Hematopoietic multipotent progenitor cell treated with erythropoietin and hydrocortisone succinate and interleukin-3 and kit ligand, for 6 days (in vitro differentiated cells): ENCODE measurements around the gene WDR27.

Experiments
- DNase-seq: peaks from one replicate; pipeline ENCODE4 v3.0.0-alpha.2; 2015

Gene WDR27

DNA sequence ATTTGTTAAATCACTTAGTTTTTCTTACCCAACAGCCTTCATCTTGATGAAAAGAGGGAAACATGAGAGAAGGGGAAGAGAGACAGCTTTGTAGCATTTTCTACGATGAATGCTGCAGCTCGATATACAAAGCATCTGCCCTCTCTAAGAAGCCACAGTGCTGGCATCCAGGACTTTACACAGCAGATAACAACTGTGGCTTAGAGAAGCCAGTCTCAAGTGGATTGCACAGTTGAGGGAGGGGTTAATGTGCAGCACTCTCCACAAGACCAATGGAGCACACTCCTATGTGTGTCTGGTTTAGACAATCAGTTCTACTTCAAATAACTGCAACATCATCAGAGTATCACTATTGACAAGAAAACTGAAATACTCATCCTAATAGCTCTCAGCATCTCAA, 5.9 kb upstream of the WDR27 start:
- DNase-seq: peak; percentile 78

DNA sequence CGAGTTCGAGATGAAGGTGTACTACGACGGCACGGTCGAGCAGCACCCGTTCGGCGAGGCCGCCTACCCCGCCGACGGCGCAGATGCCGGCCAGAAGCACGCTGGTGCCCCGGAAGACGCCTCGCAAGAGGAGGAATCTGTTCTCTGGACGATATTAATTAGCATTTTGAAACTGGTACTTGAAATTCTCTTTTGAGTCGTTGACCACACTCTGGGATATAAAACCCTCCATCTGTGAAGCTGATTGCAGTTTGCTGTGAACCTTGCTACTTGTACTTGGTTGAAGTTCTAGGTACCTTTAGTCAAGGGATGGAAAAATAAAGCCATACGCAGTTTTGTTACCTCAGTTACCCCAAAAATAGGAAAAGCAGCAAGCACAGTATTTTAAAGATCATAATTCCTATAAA, 1.0 kb upstream of the WDR27 start:
- DNase-seq: no peak

DNA sequence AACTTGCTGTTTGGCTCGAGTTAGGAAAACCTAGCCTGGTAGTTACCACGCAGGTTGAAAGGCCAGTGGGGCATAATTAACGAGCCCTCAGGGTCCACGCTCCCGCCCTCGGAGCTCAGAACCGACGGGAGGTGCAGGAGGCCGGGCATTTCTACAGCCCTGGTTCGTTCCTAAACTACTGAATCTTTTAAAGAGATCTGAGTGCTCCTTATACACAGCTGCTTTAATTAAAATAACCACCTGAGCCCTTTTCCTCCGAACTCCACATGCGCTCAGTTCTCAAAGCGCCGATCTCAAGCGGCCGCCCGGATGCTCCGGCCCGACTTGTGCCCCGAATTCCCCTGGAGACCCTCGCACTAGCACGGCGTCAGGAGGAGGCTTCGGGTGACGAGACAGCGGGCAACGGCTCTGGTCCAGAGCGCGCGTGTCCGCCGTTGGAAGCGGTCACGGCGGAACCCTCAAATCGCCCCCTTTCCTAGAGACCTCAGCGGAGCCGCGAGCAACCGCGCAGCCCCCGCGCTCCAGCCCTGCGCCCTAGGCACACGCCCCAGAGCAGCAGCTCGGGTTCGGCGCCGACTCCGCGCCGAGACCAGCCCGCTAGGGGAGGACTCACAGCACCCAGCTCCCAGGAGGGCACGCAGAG, 397 bp downstream of the WDR27 start:
- peak; percentile 60 for DNase-seq

DNA sequence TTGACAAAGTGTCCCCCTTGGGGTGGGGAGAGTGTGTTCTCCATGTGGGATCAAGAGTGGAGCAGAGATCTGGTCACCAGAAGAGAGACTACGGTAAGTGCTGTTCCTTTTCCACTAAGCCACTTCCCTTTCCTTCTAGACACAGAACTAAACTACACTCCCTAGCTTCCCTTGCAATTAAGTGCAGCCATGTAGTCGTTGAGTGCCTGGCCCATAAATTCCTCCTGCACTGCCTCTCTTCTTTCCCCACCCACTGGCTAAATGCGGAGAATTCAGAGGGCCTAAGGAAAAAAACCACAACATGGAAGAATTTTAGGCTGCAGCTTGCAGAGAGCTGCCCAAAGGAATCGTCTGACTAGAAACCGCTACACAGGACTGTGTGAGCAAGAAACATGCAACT, 1.5 kb downstream of the WDR27 start:
- DNase-seq: peak; percentile 28

DNA sequence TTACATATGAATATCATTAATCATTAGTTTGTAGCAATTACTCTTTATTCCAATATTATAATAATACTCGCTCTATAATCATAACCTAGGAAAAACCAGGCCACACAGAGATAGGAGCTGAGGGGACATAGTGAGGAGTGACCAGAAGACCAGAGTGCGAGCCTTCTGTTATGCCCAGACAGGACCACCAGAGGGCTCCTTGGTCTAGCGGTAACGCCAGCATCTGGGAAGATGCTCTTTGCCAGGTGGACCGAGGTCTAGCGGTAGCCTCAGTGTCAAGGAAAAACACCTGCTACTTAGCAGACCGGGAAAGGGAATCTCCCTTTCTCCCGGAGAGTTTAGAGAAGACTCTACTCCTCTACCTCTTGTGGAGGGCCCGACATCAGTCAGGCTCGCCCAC, 4.7 kb downstream of the WDR27 start:
- peak; percentile 16 for DNase-seq

DNA sequence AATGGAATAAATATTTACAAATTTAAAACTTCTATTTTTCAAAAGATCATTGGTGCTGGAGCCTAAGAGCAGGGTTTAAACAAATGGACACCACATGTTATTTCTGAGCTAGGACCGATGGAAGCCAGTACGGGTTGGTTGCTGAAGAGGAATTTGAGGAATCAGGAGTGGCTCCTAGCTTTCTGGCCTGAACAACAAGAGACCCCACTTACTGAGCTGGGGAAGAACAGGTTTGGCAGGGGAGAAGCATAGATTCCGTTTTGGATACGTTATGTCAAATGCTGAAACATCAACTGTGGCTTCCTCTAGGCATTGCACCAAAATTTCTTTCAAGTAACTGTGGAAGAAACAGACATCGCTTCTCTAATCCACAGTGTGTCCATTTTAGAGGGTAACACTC, 6.7 kb downstream of the WDR27 start:
- DNase-seq: no peak

DNA sequence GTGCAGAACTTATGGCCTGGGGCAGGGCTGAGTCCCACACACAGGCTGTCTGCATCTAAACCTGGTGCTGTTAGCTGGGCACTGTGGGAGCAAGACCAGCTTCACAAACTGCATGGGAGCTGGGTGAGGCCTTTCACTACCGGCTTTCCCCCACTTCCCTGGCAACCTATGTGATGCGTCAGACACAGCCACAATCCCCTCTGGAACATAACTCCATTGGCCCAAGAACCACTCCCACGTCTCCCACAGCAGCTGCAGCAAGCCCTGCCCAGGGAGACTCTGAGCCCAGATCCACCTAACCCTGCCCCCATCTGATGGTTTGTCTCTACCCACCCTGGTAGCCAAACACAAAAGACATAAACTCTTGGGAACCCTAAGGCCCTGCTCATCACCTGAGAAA, 9.3 kb downstream of the WDR27 start:
- DNase-seq: no peak

DNA sequence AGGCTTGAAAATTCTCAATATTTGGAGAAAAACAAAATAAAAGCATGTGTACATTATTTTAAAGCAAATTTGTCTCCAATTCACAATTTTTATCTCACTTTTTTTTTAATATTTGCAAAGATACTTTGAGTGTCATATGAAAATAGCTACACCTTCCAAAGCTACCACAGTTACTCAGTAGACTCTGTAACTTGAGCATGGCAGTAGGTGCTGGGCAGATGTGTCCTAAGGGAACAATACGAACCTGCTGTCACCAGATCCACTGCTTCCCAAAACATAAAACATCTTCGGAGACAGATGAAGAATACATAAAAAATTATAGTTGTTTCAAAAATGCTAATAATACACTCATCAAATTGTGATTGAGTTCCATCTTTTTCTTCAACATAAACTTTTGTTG, 10.6 kb downstream of the WDR27 start:
- DNase-seq: no peak

DNA sequence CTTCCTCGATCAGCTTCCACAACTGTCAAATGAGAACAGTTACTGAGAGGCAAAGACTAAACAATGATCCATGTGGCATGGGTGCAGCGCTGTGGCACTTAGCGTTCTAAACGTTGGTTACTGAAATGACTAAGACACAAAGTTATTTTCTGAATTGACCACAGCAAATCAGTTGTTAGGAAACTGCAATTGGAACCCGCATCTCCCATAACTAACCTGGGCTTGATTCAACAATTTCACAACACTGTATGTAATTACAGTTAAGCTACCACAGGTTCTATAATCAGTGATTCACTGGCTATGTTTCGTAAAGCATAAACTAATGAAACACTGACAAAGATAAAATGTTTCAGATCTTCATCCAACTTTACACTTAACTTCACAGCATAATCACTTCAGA, 12.5 kb downstream of the WDR27 start:
- no peak for DNase-seq

DNA sequence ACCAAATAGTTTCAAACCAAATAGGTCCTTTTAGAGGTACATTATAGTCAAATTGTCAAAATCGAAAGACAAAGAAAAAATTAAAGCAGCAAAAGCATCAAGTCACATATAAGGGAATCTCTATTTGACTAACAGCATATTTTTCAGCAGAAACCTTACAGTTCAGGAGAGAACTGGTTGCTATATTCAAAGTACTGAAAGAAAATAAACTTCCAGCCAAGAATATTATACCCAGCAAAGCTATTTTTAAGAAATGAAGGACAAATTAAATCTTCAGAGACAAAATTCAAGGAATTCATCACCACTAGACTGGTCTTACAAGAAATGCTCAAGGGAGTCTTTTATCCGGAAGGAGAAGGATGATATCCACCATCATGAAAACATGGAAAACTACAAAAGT, 16.0 kb downstream of the WDR27 start:
- no peak for DNase-seq

DNA sequence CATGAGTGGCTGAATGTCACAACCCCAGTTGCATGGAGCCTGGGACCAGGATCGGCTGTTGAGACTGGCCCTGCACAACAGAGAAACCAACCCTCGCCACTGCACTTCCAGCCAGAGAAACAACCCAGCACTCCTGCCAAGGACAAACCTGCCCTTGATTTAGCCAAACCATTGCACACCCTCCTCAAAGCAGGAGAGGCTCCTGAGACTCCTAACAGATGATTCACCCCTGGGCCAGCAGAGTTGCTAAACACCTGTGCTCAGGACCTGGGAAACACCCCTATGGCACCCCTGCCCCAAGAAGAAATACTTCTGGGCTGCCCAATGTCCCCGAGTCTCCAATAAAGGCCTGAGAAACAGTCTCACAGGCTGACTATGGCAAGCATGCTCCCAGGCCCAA, 17.8 kb downstream of the WDR27 start:
- DNase-seq: no peak

DNA sequence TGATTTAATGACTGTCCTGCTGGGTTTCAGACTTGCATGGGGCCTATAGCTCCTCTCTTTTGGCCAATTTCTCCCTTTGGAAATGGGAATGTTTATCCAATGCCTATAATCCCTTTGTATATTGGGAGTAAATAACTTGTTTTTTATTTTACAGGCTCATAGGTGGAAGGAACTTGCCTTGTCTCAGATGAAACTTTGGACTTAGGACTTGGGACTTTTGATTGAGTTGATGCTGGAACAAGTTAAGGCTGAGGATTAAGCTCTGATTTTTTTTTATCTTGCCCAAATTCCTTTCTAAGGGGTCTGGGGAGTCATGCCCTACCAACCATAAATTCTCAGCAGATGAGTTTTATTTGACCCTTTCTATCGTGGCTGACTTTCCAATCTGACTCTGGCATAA, 23.5 kb downstream of the WDR27 start:
- no peak for DNase-seq

DNA sequence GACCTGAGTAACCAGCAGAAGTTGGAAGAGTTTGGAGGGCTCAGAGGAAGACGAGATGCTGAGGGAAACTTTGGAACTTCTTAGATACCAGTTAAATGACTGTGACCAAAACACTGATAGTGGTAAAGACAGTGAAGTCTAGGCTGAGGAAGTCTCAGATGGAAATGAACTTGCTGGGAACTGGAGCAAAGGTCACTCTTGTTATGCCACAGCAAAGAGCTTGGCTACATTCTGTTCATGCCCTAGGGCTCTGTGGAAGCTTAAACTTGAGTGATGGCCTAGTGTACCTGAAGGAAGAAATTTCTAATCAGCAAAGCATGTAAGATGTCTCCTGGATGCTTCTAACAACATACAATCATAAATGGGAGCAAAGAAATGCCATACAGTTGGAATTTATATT, 24.7 kb downstream of the WDR27 start:
- DNase-seq: no peak

DNA sequence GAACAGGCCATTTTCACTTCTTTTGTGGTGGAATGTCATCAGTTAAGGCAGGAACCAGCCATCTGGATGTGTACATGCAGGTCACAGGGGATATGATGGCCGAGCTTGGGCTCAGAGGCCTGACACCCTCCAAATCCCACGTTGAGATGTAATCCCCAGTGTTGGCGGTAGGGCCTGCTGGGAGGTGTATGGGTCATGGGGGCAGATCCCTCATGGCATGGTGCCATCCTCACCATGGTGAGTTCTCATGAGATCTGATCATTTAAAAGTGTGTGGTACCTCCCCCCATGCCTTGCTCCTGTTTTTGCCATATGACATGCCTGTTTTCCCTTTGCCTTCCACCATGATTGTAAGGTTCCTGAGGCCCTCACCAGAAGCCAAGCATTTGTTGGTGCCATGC, 26.8 kb downstream of the WDR27 start:
- DNase-seq: no peak

DNA sequence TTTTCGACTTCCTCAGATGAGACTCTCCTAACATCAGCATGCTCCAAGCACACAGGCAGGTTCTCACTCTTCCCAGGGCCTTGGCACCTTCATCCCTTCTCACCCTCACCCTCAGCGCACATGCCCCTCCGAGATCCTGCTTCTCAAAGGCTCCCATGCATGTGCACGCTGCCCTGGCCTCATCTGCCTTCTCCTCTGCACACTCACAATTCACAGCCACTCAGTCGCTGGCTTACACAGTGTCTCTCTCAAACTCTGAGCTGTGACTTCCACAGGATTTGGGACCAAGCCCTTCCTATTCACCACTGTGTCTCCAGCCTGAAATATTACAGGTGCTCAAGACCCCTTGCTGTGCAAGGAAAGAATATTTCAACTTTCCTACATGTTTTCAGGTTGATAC, 30.3 kb downstream of the WDR27 start:
- DNase-seq: no peak

DNA sequence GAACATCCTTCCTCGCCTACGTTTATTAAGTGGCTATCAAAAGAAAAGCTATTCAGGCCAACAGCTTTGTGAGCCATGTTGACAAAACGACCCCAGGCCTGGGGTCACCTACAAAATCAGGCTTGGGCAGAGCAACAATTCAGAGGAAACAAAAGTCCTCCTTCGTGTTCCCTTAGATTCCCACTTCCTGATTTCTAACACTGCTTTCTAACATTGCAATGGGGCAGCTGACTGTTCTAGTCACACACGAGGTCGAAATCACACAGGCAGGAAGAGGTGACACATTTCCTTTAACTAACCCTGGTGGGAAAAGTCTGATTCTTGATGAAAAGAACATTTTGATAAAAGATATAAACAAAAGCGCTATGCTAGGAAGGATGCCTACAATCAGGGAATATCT, 31.9 kb downstream of the WDR27 start:
- no peak for DNase-seq

DNA sequence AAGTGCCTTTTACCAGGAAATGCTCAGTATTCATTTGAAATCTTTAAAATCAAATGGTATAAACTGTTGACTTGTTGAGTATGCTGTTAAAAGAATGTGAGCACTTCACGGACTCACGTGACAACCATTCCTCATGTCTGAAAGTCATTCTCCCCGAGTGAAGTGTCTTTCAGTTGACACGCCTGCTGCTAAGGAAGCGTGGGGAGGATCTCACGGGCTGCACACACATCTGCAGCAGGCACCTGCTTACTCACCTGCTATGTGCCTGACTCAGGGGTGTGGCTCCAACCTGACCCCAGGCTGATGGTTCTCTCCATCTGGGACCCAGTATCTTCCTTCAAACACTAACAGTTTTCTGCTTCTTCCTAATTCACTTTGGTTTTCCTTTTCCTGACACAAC, 32.7 kb downstream of the WDR27 start:
- no peak for DNase-seq

DNA sequence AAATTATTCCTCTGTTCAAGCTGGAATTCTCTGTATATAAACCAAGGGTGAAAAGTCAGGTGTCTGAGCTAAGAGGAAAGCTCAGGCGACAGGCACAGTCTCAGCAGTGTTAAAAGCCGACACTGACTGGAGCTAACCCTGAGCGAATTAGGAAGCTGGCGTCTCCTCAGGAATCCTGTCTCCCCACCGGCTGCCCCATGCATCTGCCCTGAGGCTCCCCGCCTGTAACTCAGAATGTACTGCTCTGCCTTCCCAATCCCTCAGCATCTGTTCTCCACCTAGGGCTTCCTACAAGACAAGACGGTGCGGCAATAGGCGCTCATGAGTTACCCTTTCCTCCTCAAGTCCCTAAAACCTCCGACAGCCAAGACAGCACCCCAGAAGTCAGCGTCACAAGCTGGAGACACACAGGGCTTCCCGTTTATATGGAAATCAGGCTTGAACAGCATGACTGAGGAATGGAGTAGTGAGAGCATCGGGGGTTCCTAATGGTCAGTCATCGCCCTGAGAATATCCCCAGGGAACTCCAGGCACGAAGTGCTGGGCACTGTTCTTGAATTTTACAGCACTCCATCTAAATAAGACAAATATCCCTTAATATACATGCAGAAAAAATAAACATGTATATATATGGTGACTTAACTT, 33.5 kb downstream of the WDR27 start:
- DNase-seq: no peak

DNA sequence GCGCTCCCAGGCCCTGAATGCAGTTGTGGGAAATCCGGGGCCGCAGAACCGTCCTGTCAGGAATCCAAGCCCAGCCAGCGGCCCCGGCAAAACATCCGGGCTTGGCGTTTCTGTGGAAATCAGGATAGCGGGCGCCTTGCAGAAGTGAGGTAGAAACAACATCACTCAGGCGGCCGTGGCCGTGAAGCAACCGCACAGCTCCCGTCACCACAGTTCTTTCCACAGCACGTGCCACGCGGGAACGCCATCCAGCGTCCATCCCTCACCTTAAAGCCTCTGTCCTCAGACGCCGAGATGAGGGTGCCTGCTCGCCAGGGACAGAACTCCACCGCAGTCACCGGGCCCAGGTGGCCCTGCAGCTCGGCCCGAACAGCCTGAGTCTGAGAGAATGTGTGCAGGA, 34.1 kb downstream of the WDR27 start:
- DNase-seq: no peak

DNA sequence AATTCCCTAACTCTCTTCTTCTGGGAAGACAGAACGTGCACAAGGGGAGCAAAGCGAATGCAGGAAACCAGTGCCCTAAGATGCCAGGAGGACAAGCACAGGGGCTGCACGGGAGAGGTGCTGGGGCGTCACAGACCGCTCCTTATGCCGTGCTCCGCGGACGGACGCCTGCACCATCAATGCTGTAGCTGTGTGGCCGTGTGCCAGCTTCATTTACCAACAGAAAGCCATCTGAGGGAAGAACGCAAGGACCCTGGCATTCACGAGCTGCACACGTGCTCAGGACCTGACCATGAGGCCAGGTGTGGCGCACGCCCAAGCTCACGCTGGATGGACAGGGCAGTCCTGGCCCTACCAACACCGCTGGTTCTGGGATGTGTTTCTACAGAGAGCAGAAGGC, 35.4 kb downstream of the WDR27 start:
- DNase-seq: no peak

DNA sequence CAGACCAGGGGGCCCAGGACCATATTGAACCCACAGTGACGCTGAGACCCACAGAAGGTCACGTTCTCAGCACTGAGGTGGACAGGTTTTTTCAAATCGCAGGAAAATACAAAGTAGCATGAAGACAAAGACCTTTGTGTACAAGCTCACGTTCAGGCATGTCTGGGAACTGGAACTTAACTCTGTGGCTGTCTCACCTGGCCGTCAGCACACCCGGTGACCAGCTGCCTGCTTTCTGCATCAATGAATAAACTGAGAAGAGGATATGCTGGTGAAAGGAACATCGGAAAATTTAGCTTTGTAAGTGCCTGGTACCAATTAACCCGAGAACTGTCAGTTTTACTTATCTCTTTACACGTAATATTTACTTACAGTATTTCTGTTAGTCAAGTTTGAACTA, 36.5 kb downstream of the WDR27 start:
- DNase-seq: no peak

DNA sequence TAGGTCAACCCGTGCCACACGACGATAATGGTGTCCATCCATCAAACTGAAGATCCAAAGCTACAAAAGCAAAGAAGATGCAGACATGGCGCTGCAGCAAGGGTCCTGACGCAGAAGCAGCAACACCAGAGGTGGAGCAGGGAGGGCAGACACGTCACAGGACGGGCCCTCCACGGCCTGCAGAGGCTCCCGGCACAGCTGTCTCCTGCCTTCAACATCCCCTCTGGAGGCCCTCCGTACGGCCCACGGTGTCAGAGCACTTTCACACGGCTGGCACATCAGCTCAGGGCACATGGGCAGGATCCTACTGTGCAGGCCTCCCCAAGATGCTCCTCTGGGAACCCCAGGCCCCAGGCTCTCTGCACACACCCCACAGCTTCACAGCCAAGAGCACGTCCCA, 37.6 kb downstream of the WDR27 start:
- DNase-seq: no peak

DNA sequence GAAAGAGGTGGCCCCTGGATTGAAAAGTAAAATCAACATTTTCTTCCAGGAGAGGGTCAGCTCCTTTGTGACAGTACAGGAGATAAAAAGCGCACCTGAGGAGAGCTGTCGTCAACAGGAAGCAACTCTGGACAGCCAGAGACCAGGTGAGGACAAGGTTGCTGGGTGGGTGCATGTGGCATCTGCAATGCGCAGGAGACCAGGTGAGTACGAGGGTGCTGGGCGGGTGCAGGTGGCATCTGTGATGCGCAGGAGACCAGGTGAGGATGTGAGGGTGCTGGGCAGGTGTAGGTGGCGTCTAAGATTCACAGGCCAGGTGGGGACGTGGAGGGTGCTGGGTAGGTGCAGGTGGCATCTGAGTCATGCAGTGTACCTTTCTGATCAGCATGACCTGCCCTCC, 38.4 kb downstream of the WDR27 start:
- no peak for DNase-seq

DNA sequence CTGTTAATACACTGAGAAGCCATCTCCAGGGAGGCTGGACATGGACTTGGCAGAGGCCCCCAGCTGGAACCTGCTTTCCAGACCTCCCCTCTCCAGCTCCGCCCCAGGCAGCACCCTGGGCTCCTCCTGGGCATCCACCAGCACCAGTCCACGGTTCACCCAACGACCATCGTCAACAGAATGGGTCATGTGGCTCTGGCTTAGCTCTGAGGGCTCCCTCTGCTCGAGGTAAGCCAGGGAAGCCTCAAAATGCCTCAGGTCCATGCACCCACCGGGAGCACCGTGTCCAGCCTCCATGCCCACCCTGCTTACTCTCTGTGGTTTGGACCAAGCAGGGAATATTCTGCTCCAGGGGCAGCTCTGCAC, 40.5 kb downstream of the WDR27 start:
- DNase-seq: no peak

DNA sequence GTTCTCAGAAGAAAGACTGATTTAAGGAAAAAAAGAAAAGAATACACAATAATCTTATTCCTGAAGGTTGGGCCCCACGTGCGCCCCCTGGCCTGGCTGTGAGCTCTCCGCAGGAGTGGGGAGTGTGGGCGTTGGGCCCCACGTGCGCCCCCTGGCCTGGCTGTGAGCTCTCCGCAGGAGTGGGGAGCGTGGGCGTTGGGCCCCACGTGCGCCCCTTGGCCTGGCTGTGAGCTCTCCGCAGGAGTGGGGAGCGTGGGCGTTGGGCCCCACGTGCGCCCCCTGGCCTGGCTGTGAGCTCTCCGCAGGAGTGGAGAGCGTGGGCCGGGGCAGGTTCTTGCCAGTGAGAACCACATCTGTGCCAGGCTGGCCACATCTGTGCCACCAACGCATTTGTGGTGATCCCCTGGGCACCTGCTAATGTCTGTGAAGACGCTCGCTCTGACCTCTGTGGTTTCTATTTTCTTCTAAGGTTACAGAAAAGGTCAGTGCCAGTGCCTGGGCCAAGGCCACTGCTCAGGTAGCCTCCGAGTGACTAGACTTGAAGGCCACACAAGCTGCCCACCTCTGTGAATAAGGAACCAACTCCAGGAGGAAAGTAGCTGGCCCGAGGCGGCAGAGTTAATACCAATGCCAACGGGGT, 41.0 kb downstream of the WDR27 start:
- DNase-seq: no peak
